Left hindlimb (tissue), 1 donor: Measurements from ENCODE around the gene TGIF1.
"Not testable (repeated sequence)": the region's sequence is repeated elsewhere in the genome, so short reads cannot be mapped to it uniquely, and the experiment has no call there.

Experiments used
- DNase-seq: peaks from one replicate; pipeline ENCODE4 v3.0.0-alpha.2; 2018

TGIF1 gene

GRCh38 chr18:3450012-3450798, at the start of gene TGIF1:
TSS of gene TGIF1 (plus strand) at chr18:3450172. CDS start at chr18:3450490, 318 bp downstream.
- DNase-seq: peak; percentile 88

- DNase-seq: no peak
These were observed 49.2 kb upstream of the TGIF1 start for GRCh38 chr18:3400567-3401296.

- DNase-seq: no peak
These were observed 48.0 kb upstream of the TGIF1 start for GRCh38 chr18:3401669-3402620.

GRCh38 chr18:3402982-3403451, 47.0 kb upstream of the TGIF1 start:
- no peak for DNase-seq

- DNase-seq: no peak
These were observed 44.3 kb upstream of the TGIF1 start for GRCh38 chr18:3405713-3406112.

- DNase-seq: no peak
These were observed 41.9 kb upstream of the TGIF1 start for GRCh38 chr18:3408107-3408506.

- no peak for DNase-seq
These were observed 40.2 kb upstream of the TGIF1 start for GRCh38 chr18:3409811-3410210.

- no peak for DNase-seq
These were observed 39.7 kb upstream of the TGIF1 start for GRCh38 chr18:3410273-3410672.

- DNase-seq: not testable (repeated sequence)
These were observed 39.1 kb upstream of the TGIF1 start for GRCh38 chr18:3410876-3411275.

- no peak for DNase-seq
These were observed 38.6 kb upstream of the TGIF1 start for GRCh38 chr18:3411327-3411726.

- DNase-seq: no peak
These were observed 38.1 kb upstream of the TGIF1 start for GRCh38 chr18:3411854-3412268.

GRCh38 chr18:3412528-3412927, 37.4 kb upstream of the TGIF1 start:
- DNase-seq: not testable (repeated sequence)

- no peak for DNase-seq
These were observed 34.9 kb upstream of the TGIF1 start for GRCh38 chr18:3415110-3415509.

GRCh38 chr18:3418083-3418482, 31.9 kb upstream of the TGIF1 start:
- no peak for DNase-seq

GRCh38 chr18:3420919-3421279, 29.1 kb upstream of the TGIF1 start:
- no peak for DNase-seq

- no peak for DNase-seq
These were observed 27.1 kb upstream of the TGIF1 start for GRCh38 chr18:3422905-3423304.

- no peak for DNase-seq
These were observed 25.6 kb upstream of the TGIF1 start for GRCh38 chr18:3424280-3424890.

- DNase-seq: no peak
These were observed 24.9 kb upstream of the TGIF1 start for GRCh38 chr18:3425030-3425429.

GRCh38 chr18:3425446-3425845, 24.5 kb upstream of the TGIF1 start:
- DNase-seq: no peak

GRCh38 chr18:3426074-3426473, 23.9 kb upstream of the TGIF1 start:
- DNase-seq: no peak

GRCh38 chr18:3427944-3428343, 22.0 kb upstream of the TGIF1 start:
- no peak for DNase-seq

- DNase-seq: no peak
These were observed 20.9 kb upstream of the TGIF1 start for GRCh38 chr18:3429121-3429520.

- no peak for DNase-seq
These were observed 15.3 kb upstream of the TGIF1 start for GRCh38 chr18:3434685-3435084.
